HG02852 (cell line): Measurements from ENCODE around the gene TMEM163.

ENCODE experiments used
- ATAC-seq: cut with Tn5 transposase; IDR thresholded peaks from one replicate; pipeline ENCODE4 v1.9.1; 2021; ENCODE audit warnings: mild to moderate bottlenecking, moderate library complexity; ENCODE audit not compliant: unreplicated experiment

Gene TMEM163

DNA sequence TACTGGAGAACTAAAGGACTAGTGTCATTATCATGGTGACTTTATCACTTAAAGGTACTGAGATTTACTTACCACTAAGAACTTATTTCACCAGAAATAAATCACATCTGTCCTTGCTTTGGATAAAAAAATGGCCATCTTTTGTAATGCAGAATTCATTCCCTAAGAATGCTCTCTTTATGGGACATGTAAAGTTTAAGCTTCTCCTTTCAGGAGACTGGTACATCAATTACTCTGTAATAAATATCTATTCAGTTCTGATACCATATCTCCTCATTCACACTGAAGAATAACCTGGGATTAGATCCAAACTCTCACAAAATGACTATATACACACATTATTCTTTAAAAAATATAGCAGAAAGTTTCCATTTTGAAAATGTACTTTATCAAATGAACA lies 24.4 kb downstream of the TMEM163 start:
- ATAC-seq: no peak

DNA sequence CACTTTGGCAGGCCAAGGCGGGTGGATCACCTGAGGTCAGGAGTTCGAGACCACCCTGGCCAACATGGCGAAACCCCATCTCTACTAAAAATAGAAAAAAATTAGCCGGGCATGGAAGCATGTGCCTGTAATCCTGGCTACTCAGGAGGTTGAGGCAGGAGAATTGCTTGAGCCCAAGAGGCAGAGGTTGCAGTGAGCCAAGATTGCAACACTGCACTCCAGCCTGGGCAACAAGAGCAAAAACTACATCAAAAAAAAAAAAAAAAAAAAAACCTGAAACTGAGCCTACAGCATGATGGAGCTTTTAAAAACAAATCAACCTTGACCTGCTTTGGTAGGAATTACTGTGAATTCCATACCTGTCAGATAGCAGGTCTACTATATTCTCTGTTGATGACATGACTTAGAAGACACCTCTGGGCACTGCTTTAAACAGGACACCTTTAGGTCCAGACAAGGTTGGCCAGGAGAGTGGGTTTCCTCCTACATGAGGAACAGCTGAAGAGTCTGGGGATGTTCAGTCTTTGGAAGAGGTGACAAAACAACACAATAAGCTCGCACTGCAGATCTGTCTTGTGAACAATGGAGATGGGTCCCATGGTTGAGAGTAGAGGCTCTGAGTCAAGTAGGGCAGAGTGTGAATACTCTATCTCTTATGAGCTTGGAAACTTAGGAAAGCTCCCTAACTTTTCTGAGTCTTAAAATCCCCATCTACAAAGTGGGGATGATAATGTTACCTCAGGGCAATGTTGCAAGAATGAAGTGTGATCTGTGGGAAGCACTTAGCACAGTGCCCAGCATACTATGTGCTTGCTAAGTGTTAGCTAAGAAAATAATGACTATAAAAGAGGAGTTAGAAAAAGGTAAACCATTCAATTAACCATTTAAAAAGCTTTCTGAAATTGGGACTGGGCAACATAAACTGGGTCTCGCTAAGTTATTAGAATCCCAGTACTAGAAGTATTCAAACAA lies 25.2 kb downstream of the TMEM163 start:
- ATAC-seq: no peak

- peak; percentile 75 for ATAC-seq
These were observed 26.3 kb downstream of the TMEM163 start for GRCh38 chr2:134692499-134692898.

DNA sequence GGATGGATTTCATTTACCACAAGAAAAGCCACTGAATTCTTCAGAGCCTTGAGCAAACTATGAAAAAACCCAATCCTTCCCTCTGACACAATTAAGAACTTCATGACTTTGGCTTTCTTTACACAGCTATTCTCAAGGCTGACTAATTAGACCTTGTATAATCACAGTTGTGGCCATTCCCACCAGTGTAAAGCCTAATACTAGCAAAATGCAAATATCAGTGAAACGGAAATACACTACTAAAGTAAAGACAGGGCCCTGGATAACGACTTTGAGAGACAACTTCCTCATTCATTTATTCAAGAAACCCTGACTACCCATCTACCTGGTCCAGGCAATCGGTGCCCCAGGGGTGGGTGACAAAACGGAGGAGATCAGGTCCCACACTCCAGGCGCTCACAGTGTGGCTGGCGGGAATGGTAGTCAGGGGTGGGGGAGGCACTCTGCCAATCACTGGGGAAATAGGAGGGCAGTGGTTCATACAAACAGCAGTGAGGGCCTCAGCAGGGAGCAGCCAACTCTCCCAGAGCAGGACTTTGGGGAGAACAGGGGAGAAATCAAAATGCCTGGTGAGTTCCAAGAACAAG lies 28.1 kb downstream of the TMEM163 start:
- no peak for ATAC-seq

DNA sequence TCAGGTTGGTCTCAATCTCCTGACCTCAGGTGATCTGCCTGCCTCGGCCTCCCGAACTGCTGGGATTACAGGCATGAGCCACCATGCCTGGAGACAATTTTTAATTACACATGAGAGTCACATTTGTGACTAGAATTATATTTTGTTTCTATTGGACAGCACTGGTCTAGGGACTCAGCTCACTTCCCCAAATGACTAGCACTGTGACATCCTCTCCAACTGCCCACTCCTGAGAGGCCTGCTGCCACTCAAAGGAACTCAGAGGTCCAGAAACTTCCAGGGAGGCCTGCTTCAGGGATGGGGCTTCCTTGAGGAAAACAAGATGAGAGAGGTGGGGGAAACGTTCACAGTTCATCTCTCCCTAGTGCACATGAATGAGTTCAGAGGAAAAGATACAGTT lies 29.5 kb downstream of the TMEM163 start:
- no peak for ATAC-seq

GRCh38 chr2:134685967-134686366 lies 32.8 kb downstream of the TMEM163 start:
- no peak for ATAC-seq

- peak; percentile 82 for ATAC-seq
These were observed 35.2 kb downstream of the TMEM163 start for GRCh38 chr2:134683561-134684112.

DNA sequence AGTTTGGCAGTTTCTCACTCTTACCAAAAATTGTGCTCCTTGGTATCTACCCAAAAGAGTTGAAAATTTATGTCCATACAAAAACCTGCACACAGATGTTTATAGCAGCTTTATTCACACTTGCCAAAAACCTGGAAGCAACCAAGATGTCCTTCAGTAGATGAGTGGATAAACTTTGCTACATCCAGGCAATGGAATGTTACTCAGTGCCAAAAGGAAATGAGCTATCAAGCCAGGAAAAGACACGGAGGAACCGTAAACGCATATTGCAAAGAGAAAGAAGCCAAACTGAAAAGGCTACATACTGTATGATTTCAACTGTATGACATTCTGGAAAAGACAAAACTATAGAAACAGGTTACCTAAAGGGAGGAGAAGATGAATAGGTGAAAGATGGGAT lies 36.1 kb downstream of the TMEM163 start:
- no peak for ATAC-seq

DNA sequence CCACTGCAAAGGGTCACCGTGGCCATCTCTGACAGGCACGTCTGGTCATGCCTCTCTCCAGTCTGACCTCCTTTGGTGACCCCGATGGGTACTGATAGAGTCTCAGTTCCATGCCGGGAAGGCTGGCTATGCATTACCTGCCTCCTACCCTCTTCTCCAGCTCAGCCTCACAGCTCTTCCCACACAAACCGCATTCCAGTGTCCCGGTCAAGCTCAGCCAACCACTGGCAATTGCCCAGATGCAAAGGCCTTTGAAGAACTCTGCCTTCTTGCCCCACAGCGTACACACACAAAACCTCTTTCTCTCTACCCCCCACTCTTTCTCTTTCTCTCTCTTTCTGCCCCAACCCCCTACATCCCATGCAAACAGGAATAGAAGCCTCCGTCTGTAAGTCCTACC lies 37.6 kb downstream of the TMEM163 start:
- no peak for ATAC-seq

- ATAC-seq: no peak
These were observed 39.1 kb downstream of the TMEM163 start for GRCh38 chr2:134679745-134680144.

DNA sequence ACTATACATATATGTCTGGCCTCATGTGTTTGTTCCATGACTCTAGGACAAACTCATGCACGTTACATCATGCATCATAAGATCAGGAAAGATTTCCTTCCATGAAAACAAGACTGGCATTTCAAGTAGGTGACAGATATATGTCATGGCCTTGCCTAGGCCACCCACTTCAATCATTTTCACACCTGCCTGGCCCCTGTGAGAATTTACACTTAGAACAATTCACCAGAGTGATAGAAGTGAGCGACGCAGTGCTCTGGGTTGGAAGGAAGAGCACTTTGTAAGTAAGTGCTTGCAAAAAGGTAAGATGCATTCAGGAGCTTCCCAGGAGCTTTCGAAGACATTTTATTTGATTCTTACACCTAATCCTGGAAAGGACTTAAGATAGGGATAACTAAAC lies 39.5 kb downstream of the TMEM163 start:
- ATAC-seq: no peak

GRCh38 chr2:134677856-134678756 lies 40.7 kb downstream of the TMEM163 start:
- no peak for ATAC-seq

DNA sequence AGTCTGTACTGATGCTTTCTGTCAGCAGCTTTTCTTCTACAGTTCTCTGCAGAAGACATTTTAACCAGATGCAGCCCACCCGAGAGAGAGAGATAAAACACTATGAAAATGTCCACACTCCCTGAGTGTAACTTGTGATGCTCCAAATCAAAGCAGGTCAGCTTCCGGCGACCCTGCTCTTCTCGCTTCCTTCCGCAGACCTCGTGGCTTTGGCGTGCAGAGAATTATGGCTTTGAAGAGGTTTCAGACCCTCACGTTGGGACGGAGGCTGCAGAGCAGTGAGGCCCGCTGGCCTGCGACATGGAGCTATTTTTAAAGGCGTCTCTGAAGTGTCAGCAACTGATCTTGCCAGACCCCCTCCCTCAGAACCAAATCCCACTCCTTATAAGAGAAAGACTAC lies 41.8 kb downstream of the TMEM163 start:
- ATAC-seq: no peak

DNA sequence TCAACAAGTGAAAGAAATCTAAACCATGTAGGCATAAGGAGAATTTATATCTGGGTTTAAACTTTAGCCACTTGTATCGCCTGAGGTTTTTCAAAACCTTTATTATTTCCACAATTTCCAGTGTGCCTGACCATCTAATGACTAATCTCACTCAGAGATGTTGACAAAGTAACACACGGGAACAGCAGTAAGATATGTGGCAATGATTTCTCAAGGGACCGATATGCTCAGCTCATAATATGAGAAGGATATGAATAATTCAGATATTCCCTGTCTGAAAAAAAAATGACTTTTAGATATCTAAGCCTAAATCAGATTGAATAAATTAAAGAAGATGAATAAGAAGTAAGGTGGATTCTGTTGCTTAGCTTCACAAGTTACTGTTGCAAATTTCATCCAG lies 43.5 kb downstream of the TMEM163 start:
- ATAC-seq: no peak

- no peak for ATAC-seq
These were observed 44.1 kb downstream of the TMEM163 start for GRCh38 chr2:134674687-134675086.

DNA sequence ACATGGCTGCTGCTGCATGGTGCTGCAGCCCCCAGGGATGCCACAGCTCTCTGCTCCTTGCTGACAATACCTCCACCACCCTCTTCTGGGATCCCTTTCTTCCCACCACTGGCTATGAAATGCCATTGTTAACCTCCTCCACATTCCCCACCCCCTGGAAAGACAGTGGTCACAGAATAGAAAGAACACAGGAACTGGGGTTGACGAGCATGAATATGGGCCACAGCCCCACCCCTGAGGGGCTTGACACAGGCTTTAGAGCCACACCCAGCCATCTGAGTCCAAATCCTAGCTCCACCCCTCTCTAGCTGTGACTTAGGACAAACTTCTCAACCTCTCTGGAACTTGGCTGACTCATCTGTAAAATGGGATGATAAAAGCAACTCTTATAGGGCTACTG lies 47.3 kb downstream of the TMEM163 start:
- no peak for ATAC-seq

- ATAC-seq: no peak
These were observed 47.8 kb downstream of the TMEM163 start for GRCh38 chr2:134670955-134671354.

DNA sequence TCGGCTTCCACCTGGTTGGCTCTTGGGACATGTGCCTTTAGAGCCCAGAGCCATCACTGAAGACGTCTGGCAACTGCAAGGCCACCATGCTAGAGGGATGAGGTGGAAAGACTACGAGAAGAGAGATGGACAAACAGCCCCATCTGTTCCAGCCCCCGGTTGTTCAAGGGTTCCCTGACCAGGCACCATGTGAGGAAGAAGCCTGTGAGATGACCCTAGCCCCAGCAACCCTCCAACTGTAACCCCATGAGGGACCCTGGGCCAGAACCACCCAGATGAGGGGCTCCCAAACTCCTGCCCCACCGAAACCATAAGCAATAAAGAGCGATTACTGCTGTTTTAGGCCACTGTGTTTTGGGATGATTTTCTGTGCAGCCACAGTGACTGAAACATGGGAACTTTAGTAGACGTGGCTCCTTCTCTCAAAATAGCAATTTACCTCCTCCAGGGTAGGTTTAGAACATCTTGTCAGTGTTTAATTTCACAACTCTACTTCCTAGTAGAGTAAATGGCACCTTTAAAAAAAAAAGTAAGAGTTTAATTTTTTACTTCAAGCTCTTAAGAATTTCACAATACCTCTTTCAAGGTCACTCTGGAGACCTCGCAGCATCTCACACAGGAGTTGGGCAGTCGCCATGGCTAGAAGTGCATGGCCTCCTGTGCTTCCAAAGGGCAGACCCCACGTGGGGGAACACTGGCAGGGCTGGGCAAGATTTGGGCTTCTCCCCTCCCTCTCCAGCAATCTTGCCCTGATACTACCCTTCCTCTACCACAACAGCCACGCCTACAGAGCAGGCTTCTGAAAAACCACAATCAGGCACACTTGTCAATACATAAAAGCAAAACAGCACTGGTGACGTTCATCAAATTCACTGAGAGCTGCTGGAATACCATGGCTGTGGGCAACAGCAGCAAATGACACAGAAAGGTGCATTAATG lies 48.8 kb downstream of the TMEM163 start:
- no peak for ATAC-seq

DNA sequence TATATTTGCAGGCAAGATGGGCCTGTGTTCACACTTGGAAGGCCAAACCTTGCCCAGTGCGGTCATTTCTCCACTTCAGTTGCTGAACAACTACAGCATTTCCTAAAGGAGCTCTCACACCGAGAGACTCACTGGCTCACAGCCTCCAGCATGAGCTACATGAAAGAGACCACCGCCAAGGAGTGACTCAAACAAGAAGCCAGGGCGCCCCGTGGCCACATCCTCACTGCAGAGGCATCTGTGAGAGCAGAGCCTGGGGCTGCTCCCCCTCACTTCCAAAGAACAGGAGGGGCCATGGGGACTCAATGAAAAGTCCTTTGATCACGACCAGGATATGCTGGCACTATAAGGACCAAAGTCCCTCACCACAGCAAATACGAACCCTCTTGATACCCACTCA lies 50.0 kb downstream of the TMEM163 start:
- peak; percentile 81 for ATAC-seq

- ATAC-seq: no peak
These were observed 51.3 kb downstream of the TMEM163 start for GRCh38 chr2:134667541-134667940.
